Dendritic cell treated with granulocyte-macrophage colony-stimulating factor and Interleukin-4, amounts not matched to agents 40 ng/mL and 50 ng/mL, for 4 days (primary cell): ENCODE results near the gene ZNF860.
"Not testable (repeated sequence)": the region's sequence is repeated elsewhere in the genome, so short reads cannot be mapped to it uniquely, and the experiment has no call there.

Experiments
- H3K27ac Mint-ChIP-seq: one replicate; pipeline ENCODE4 v1.8.0; 2022; ENCODE audit warnings: mild to moderate bottlenecking, mixed read lengths
- H3K27me3 Mint-ChIP-seq: one replicate; pipeline ENCODE4 v1.8.0; 2022; ENCODE audit warnings: mild to moderate bottlenecking, mixed read lengths
- H3K36me3 Mint-ChIP-seq: one replicate; pipeline ENCODE4 v1.8.0; 2022; ENCODE audit warnings: low read depth, mixed read lengths
- H3K4me1 Mint-ChIP-seq: one replicate; pipeline ENCODE4 v1.8.0; 2022; ENCODE audit warnings: low read depth, mixed read lengths
- H3K4me3 Mint-ChIP-seq: one replicate; pipeline ENCODE4 v1.8.0; 2022; ENCODE audit warnings: mild to moderate bottlenecking, moderate library complexity, mixed read lengths
- H3K9me3 Mint-ChIP-seq: one replicate; pipeline ENCODE4 v1.8.0; 2022; ENCODE audit warnings: mixed read lengths
- intact Hi-C: fragments of 100-400 bp; cut with micrococcal nuclease; formaldehyde crosslinking; loops from one replicate; pipeline ENCODE4 v1.15.0; 2022

Gene ZNF860

DNA sequence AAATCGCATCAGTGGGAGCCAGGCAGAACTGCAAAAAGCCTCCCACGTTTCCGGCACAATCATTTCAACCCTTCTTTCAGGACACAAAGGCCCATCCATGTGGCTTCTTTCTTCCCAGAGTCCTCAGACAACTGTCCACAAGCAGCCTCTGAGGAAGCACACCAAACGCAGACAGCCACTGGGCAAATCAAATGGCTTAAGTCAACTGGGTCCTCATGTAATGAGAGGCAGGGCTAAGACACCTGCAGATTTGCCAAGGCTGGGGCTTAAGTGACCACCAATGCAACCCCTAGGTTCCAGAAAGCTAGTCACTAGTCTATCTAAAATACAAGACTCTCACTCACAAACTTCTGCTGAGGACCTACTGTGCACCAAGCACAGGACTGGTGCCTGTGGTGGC, 8.5 kb upstream of the ZNF860 start:
- H3K36me3 Mint-ChIP-seq, result no peaks in the 10 kb centered on the region
- H3K27ac Mint-ChIP-seq, result no peak overlapping the region
- intact Hi-C loops, result no loop called here
- no peaks in the 10 kb centered on the region for H3K9me3 Mint-ChIP-seq
- no peak overlapping the region for H3K4me3 Mint-ChIP-seq
- H3K27me3 Mint-ChIP-seq, result peaks cover 17% of the 10 kb centered on the region
- H3K4me1 Mint-ChIP-seq, result no peaks in the 10 kb centered on the region

DNA sequence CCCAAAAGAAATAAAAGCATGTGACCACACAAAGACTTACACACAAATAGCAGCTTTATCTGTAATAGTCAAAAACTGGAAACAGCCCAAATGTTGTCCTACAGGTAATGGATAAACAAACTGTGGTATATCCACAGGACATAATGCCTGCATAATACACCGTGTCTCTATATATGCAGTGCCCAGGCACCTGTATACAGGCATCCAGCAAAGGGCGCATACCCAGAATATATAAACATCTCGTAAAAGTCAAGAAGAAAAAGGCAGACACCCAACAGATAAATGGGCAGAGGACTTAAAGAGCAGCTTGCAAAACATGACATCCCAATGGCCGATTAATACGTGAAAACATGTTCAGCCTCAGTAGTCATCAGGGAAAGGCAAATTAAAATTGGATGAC, 7.7 kb upstream of the ZNF860 start:
- no peak overlapping the region for H3K27ac Mint-ChIP-seq
- H3K27me3 Mint-ChIP-seq, result peaks cover 23% of the 10 kb centered on the region
- no peaks in the 10 kb centered on the region for H3K36me3 Mint-ChIP-seq
- H3K4me1 Mint-ChIP-seq, result no peaks in the 10 kb centered on the region
- intact Hi-C loops, result no loop called here
- no peak overlapping the region for H3K4me3 Mint-ChIP-seq
- H3K9me3 Mint-ChIP-seq, result no peaks in the 10 kb centered on the region

DNA sequence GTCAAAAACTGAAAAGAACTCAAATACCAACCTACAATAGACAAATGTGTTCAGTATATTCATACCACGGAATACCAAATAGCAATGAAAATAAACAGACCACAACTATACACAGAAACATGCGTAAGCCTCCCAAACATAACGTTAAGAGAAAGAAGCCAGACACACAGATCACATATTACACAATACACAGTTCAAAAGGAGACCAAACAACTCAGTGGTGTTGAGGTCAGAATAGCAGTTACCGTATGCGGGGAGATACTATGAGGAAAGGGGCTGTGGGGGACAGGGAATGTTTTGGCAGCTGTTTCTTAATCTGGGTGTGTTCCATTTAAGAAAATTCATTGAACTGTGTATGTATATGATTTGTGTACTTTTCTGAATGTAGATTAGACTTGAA, 7.1 kb upstream of the ZNF860 start:
- Mint-ChIP-seq H3K36me3 (no peaks in the 10 kb centered on the region), H3K4me3 (no peak overlapping the region), H3K9me3 (no peaks in the 10 kb centered on the region), H3K27ac (no peak overlapping the region), H3K4me1 (no peaks in the 10 kb centered on the region), H3K27me3 (peaks cover 30% of the 10 kb centered on the region)
- intact Hi-C loops, result no loop called here

DNA sequence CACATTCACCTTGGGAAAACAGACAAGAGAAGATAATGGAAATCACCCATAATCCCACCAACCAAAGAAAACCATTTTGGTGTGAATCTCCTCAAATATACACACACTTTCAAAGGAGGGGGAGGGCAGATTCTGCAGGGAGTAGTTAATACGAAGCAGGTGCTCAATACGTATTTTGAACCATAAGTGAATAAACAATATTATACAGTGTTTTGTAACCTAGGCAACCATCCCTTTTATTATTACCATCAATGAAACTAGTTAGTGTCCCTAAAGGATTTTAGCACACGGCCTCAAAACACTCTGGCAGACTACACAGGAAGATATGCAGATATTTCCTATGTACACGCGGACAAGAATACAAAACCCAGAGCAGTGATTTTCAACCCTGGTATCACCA, 6.6 kb upstream of the ZNF860 start:
- H3K9me3 Mint-ChIP-seq, result no peaks in the 10 kb centered on the region
- no peaks in the 10 kb centered on the region for H3K4me1 Mint-ChIP-seq
- H3K4me3 Mint-ChIP-seq, result no peak overlapping the region

DNA sequence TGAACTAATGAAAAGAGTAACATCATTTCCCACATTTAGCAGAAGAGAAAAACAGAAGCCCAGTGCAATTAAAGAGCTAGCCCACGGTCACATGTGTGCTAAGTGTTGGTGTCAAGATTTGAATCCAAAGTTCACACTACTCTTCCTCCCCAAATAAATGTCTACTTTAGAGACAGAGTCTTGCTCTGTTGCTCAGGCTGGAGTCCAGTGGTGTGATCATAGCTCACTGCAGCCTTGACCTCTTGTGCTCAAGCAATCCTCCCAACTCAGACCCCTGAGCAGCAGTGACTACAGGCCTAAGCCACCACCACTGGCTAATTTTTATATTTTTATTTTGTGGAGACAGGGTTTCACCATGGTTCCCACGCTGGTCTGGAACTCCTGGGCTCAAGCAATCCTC, 5.2 kb upstream of the ZNF860 start:
- H3K4me3 Mint-ChIP-seq, result no peak overlapping the region
- no peak overlapping the region for H3K27ac Mint-ChIP-seq
- intact Hi-C loops, result no loop called here
- H3K4me1 Mint-ChIP-seq, result peaks cover 6% of the 10 kb centered on the region
- no peaks in the 10 kb centered on the region for H3K36me3 Mint-ChIP-seq
- H3K27me3 Mint-ChIP-seq, result peaks cover 41% of the 10 kb centered on the region
- no peaks in the 10 kb centered on the region for H3K9me3 Mint-ChIP-seq

More for the DNA sequence above, 6.6 kb upstream of the ZNF860 start:
- Mint-ChIP-seq H3K36me3 (no peaks in the 10 kb centered on the region), H3K27me3 (peaks cover 33% of the 10 kb centered on the region), H3K27ac (no peak overlapping the region)
- intact Hi-C loops, result no loop called here

DNA sequence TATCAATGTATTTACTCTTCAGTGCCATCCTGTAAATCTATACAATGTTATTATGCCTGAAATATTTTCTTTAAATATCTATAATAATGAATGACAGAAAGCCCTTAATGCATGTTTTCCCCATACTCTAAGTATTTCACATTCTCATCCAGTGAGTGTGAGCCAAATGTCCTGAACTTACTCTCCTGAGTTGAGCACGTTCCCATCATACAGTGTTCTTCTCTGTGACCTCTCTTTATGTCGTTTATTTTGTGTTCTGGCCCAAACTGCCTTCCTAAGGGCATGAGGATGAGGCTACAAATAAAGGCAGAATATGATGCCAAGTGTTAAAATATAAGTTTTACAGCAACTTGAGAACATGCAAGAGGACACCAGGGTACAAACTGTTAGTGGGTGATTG, 3.8 kb upstream of the ZNF860 start:
- intact Hi-C loops, result no loop called here
- H3K4me3 Mint-ChIP-seq, result no peak overlapping the region
- H3K4me1 Mint-ChIP-seq, result peaks cover 11% of the 10 kb centered on the region

DNA sequence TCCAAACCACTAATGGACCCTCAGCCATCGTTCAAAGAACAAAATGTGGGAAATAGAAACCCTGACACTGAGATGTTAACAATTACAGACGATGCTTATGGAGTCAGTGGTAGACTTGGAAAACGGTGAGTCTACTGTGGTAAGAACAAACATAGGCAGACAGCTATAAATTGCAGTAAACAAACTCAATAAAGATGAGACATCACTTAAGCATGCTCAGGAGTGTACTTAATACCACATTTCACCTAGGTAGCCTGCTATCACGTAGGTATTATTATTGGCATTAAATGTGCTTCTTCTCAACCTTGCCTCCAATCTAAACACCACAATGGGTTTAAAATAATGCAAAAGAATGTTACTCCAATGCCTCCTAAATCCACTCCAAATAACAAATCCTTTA, 3.0 kb upstream of the ZNF860 start:
- no peak overlapping the region for H3K4me3 Mint-ChIP-seq
- peaks cover 62% of the 10 kb centered on the region for H3K27me3 Mint-ChIP-seq
- H3K4me1 Mint-ChIP-seq, result peaks cover 11% of the 10 kb centered on the region
- no peak overlapping the region for H3K27ac Mint-ChIP-seq
- intact Hi-C loops, result no loop called here
- H3K36me3 Mint-ChIP-seq, result no peaks in the 10 kb centered on the region
- H3K9me3 Mint-ChIP-seq, result no peaks in the 10 kb centered on the region

More for the DNA sequence above, 3.8 kb upstream of the ZNF860 start:
- H3K36me3 Mint-ChIP-seq, result no peaks in the 10 kb centered on the region
- H3K9me3 Mint-ChIP-seq, result no peaks in the 10 kb centered on the region
- peaks cover 55% of the 10 kb centered on the region for H3K27me3 Mint-ChIP-seq
- H3K27ac Mint-ChIP-seq, result no peak overlapping the region

DNA sequence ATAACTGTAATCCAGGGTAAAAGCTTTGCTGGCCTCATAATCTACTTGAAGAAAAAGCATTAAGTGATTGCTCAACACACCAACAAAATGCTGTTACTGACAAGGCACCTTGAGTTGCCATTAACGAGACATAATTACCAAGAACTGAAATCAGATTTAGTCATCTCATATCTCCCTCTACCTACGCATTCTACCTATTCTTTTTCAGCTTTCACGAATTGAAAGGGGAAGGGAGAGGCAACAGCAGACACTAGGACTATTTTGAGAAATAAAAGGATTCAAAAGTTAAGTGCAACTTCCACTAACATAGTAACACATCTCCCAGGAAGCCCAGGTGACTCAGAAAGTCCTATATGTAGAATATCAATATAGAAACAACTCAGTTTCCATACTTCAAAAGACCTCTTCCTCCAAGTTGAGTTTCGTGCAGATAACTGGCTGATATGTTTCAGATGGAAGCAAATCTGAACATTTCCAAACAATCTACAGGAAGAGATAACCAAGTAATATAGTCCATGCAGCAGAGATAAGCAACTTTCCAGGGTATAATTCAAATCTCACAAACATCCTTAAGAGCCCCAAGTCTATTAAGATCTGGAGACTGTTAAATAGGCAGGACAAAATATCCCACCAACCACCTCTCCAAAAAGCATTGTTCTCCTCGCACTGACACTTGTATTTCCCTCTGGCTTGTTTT, 2.4 kb upstream of the ZNF860 start:
- peaks cover 62% of the 10 kb centered on the region for H3K27me3 Mint-ChIP-seq
- intact Hi-C loops, result no loop called here

DNA sequence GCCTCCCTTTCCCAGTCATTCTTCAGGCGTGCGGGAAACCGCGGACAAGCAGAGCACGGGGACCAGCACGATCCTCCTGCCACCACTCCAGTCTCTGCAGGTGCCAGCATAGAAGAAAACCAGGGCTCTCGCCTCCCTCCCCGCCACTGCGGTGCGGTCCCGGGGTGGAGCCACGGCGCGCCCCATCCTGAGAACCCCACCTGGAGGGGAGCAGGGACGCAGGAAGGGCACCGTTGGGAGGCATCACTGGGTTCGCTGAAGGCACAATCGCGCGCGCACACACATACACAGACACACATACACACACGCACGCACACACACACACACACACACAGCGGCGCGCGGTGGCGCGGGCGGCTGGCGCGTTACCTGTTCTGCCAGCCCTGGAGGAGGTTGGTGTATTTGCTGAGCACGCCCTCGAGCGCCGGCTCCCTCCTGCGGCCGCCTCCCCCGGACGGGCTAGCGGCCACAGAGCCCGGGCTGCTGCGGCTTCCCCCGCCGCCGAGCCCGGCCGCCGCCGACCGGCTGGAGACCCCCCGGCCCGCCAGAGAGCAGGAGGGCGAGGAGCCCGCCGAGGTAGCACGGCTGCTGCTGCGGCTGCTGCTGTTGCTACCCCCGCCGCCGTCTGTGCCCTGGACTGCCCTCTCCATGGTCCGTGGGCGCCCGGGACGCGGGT, 882 bp upstream of the ZNF860 start:
- Mint-ChIP-seq H3K27me3 (peaks cover 56% of the 10 kb centered on the region), H3K9me3 (no peaks in the 10 kb centered on the region), H3K27ac (no peak overlapping the region), H3K4me1 (peaks cover 15% of the 10 kb centered on the region), H3K36me3 (no peaks in the 10 kb centered on the region), H3K4me3 (peak overlapping the region; percentile 80)
- intact Hi-C loops, result no loop called here

More for the DNA sequence above, 2.4 kb upstream of the ZNF860 start:
- H3K36me3 Mint-ChIP-seq, result no peaks in the 10 kb centered on the region
- peaks cover 11% of the 10 kb centered on the region for H3K4me1 Mint-ChIP-seq
- H3K4me3 Mint-ChIP-seq, result no peak overlapping the region
- no peaks in the 10 kb centered on the region for H3K9me3 Mint-ChIP-seq
- no peak overlapping the region for H3K27ac Mint-ChIP-seq

DNA sequence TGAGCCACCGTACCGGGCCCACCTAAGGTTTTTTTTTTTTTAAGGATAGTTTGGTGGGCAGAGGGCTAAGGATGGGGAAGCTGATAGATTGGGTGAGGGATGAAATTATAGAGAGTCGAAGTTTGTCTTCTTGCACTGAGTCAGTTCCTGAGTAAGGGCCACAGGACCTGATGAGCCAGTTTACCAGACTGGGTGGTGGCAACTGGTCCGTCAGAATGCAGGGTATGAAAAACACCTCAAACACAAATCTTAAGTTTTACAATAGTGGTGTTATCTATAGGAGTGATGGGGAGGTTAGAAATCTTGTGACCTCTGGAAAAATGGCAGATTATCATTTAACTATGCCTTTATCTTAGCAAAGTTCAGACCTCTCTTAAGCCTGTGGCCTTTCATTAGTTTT, 2.8 kb downstream of the ZNF860 start:
- H3K27me3 Mint-ChIP-seq, result peaks cover 34% of the 10 kb centered on the region
- H3K4me3 Mint-ChIP-seq, result no peak overlapping the region
- H3K4me1 Mint-ChIP-seq, result peaks cover 20% of the 10 kb centered on the region
- no peaks in the 10 kb centered on the region for H3K36me3 Mint-ChIP-seq
- H3K9me3 Mint-ChIP-seq, result no peaks in the 10 kb centered on the region
- no peak overlapping the region for H3K27ac Mint-ChIP-seq
- intact Hi-C loops, result no loop called here

DNA sequence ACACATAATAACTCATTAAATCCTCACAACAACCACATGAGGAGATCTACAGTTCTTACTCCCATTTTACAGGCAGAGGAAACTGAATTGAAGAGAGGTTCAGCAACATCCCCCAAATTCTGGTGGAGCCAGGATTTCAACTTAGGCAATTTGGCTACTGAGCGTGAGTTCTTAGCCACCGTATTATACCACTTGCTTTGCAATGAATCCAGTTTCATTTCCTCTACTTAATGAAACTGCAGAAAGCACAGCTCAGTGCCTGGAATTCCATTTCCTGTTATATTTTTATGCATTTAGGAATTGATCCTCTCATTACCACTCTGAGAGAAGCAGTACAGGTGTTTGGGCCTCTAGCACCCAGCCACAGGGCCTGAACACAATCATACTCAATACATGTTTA, 4.3 kb downstream of the ZNF860 start:
- intact Hi-C loops, result no loop called here
- H3K27me3 Mint-ChIP-seq, result peaks cover 22% of the 10 kb centered on the region
- no peak overlapping the region for H3K4me3 Mint-ChIP-seq
- no peaks in the 10 kb centered on the region for H3K36me3 Mint-ChIP-seq
- H3K4me1 Mint-ChIP-seq, result peaks cover 15% of the 10 kb centered on the region
- no peaks in the 10 kb centered on the region for H3K9me3 Mint-ChIP-seq
- no peak overlapping the region for H3K27ac Mint-ChIP-seq

DNA sequence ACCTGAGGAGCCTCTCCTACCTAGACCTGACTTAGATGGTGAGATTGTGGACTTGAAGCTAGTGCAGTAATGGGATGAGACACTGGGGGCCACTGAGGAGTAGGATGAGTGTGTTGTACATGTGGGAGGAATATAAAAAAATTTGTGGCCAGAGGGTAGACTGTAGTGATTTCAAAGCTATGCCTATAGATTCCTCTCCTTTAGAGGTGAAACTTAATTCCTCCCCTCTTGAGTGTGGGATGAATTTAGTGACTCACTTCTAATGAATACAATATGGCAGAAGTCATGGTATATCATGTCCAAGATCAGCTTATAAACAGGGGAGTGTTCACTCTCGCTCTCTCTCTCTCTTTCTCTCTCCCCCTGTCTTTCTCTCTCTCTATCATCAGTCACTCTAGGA, 6.7 kb downstream of the ZNF860 start:
- Mint-ChIP-seq H3K36me3 (no peaks in the 10 kb centered on the region), H3K4me3 (no peak overlapping the region), H3K4me1 (peaks cover 9% of the 10 kb centered on the region), H3K27ac (no peak overlapping the region), H3K27me3 (peaks cover 3% of the 10 kb centered on the region), H3K9me3 (peaks cover 2% of the 10 kb centered on the region)
- intact Hi-C loops, result no loop called here

DNA sequence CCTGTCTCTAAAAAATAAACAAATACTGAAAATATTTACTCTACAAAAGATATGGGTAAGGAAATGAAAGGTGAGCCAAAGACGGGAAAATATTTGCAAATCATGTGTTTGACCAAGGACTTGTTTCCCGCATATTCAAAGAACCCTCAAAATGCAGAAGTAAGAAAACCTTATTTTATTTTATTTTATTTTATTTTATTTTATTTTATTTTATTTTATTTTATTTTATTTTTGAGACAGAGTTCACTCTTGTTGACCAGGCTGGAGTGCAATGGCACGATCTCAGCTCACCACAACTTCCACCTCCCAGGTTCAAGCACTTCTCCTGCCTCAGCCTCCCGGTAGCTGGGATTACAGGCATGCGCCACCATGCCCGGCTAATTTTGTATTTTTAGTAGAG, 11.4 kb downstream of the ZNF860 start:
- intact Hi-C loops, H3K27ac Mint-ChIP-seq, H3K36me3 Mint-ChIP-seq, H3K27me3 Mint-ChIP-seq, H3K4me1 Mint-ChIP-seq, H3K4me3 Mint-ChIP-seq: not testable (repeated sequence)
- H3K9me3 Mint-ChIP-seq, result peaks cover 24% of the 10 kb centered on the region

DNA sequence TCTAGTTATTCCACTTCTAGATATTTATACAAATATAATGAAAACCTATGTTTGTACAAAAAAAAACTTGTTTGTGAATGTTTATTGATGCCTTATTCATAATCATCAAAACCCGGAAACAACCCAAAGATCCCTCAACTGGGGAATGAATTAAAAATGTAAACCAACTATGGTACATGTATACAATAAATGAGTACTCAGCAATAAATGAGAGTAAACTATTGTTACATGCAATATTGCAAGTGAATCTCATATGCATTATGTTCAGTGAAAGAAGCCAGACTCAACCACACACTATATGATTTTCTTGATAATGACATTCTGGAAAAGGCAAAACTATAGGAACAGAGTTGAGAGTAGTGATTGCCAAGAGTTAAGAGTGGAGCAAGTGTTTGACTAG, 12.3 kb downstream of the ZNF860 start:
- no peaks in the 10 kb centered on the region for H3K4me1 Mint-ChIP-seq
- no peak overlapping the region for H3K4me3 Mint-ChIP-seq
- peaks cover 24% of the 10 kb centered on the region for H3K9me3 Mint-ChIP-seq
- intact Hi-C loops, result no loop called here
- H3K27me3 Mint-ChIP-seq, result no peaks in the 10 kb centered on the region
- no peak overlapping the region for H3K27ac Mint-ChIP-seq
- no peaks in the 10 kb centered on the region for H3K36me3 Mint-ChIP-seq

DNA sequence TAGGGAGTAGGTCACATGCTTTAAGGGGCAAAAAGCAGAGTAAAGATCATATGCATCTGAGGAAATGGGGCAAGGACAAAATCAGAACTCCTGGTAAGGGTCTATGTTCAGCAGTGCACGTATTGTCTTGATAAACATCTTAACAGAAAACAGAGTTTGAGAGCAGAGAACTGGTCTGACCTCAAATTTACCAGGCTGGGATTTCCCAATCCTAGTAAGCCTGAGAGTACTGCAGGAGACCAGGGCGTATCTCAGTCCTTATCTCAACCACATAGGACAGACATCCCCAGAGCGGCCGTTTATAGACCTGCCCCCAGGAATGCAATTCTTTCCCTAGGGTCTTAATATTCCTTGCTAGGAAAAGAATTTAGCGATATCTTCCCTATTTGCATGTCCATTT, 13.5 kb downstream of the ZNF860 start:
- H3K9me3 Mint-ChIP-seq, result peaks cover 24% of the 10 kb centered on the region
- H3K27ac Mint-ChIP-seq, H3K27me3 Mint-ChIP-seq, intact Hi-C loops, H3K36me3 Mint-ChIP-seq, H3K4me1 Mint-ChIP-seq, H3K4me3 Mint-ChIP-seq: not testable (repeated sequence)
